NCI-H1436 treated with DMSO at 0.1 percent for 48 hours (cell line): ENCODE data around the gene OCIAD1.

Source experiments
- DNase-seq: peaks from one replicate; lab custom pipeline; 2025; lab: John Stamatoyannopoulos, UW

OCIAD1 gene

GRCh38 chr4:48896845-48897244 is 66.0 kb downstream of the OCIAD1 start:
- DNase-seq = no peak

GRCh38 chr4:48898733-48899431 is 68.0 kb downstream of the OCIAD1 start:
- DNase-seq = no peak

GRCh38 chr4:48899432-48899749 is 68.5 kb downstream of the OCIAD1 start:
- DNase-seq = no peak

GRCh38 chr4:48899950-48900349 is 69.1 kb downstream of the OCIAD1 start:
- DNase-seq = no peak

- no peak for DNase-seq
Observed at GRCh38 chr4:48901196-48901595, 70.3 kb downstream of the OCIAD1 start.

- no peak for DNase-seq
Observed at GRCh38 chr4:48902266-48902665, 71.4 kb downstream of the OCIAD1 start.

GRCh38 chr4:48904101-48904500 is 73.2 kb downstream of the OCIAD1 start:
- no peak for DNase-seq

GRCh38 chr4:48904541-48905142 is 73.8 kb downstream of the OCIAD1 start:
- DNase-seq = no peak

- no peak for DNase-seq
Observed at GRCh38 chr4:48905363-48906015, 74.6 kb downstream of the OCIAD1 start.

GRCh38 chr4:48906206-48907173 is 75.6 kb downstream of the OCIAD1 start, which contains the start of gene OCIAD2:
OCIAD2 (minus strand) TSS chr4:48906774; CDS start chr4:48904549, 2,225 bp downstream.
- DNase-seq = peak; percentile 58

GRCh38 chr4:48907706-48908477 is 77.0 kb downstream of the OCIAD1 start:
- no peak for DNase-seq

- no peak for DNase-seq
Observed at GRCh38 chr4:48908687-48909086, 77.8 kb downstream of the OCIAD1 start.

- DNase-seq = no peak
Observed at GRCh38 chr4:48909697-48910096, 78.8 kb downstream of the OCIAD1 start.

- no peak for DNase-seq
Observed at GRCh38 chr4:48910511-48910910, 79.6 kb downstream of the OCIAD1 start.
